ENCODE measurements around the gene KLF13.

KLF13 gene

DNA sequence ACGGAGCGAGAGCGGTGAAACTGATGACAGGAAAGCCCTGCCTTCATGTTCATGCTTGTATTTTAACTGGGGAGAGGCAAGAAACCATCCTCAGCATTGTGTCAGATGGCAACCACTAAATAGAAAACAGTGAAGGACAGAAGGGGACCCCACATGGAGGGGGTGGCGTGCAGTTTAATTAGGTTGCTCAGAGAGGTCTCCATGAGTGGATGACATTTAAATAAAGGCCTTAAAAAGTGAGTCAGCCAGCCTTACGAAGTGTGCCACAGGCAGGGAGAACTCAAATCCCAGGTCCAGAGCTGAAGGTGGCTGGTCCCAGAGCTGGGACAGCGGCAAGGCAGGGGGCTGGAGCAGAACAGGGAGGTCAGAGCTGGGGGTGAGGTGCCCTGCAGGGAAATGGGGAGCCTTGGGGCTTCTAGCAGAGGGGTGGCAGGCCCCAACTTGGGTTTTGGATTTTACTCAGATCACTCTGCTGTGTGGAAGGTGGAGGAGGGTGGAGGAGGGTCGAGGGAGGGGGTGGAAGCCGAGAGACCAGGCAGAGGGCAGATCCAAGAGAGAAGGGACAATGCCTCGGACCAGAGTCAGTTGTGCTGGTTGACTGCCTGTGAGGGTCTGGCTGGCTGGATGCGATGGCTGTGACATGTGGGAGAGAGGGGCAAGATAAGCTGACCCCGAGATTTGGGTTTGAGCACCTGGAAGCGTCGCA lies 73.7 kb downstream of the KLF13 start:
- no peaks in the 10 kb centered on the region for H3K27me3 ChIP-seq (ENCODE audit: control insufficient read depth, insufficient read depth, low read length)
- H3K4me1 ChIP-seq (ENCODE audit: control insufficient read depth, insufficient read depth, low read length): peaks cover 9% of the 10 kb centered on the region
- H3K9ac ChIP-seq (ENCODE audit: low read depth, low read length): no peak overlapping the region
- H3K36me3 ChIP-seq (ENCODE audit: control insufficient read depth, insufficient read depth, low read length): no peaks in the 10 kb centered on the region
- H3K4me3 ChIP-seq (ENCODE audit: low read depth, low read length): no peak overlapping the region
- peaks cover 2% of the 10 kb centered on the region for H3K9me3 ChIP-seq (ENCODE audit: control insufficient read depth, insufficient read depth, low read length)

- H3K9ac ChIP-seq (ENCODE audit: low read depth, low read length): no peak overlapping the region
- H3K27me3 ChIP-seq (ENCODE audit: control insufficient read depth, insufficient read depth, low read length): no peaks in the 10 kb centered on the region
- H3K36me3 ChIP-seq (ENCODE audit: control insufficient read depth, insufficient read depth, low read length): no peaks in the 10 kb centered on the region
- peaks cover 2% of the 10 kb centered on the region for H3K9me3 ChIP-seq (ENCODE audit: control insufficient read depth, insufficient read depth, low read length)
- peaks cover 9% of the 10 kb centered on the region for H3K4me1 ChIP-seq (ENCODE audit: control insufficient read depth, insufficient read depth, low read length)
- H3K4me3 ChIP-seq (ENCODE audit: low read depth, low read length): no peak overlapping the region
Observed at GRCh38 chr15:31401282-31401681, 74.6 kb downstream of the KLF13 start.

DNA sequence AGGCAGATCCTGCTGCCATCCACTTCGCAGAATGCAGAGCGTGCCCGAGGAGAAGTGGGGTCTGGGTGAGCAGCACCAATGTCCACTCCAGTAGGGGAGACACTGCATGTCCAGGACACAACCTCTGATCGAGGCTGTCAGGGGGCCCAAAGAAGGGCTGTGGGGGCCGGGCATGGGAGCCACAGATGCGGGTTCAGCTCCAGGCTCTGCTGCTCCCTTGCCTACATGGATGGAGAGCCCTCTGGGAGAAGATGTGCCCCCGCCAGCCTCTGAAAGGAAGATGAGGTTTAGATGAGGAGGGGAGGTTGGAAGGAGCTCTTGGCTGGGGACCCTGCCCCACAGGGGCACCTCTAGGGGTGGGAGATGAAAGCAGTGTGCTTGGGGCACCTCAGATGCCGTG lies 75.4 kb downstream of the KLF13 start:
- Histone ChIP-seq H3K9me3 (ENCODE audit: control insufficient read depth, insufficient read depth, low read length) (peaks cover 2% of the 10 kb centered on the region), H3K4me3 (ENCODE audit: low read depth, low read length) (no peak overlapping the region), H3K9ac (ENCODE audit: low read depth, low read length) (no peak overlapping the region), H3K4me1 (ENCODE audit: control insufficient read depth, insufficient read depth, low read length) (peaks cover 7% of the 10 kb centered on the region), H3K36me3 (ENCODE audit: control insufficient read depth, insufficient read depth, low read length) (no peaks in the 10 kb centered on the region), H3K27me3 (ENCODE audit: control insufficient read depth, insufficient read depth, low read length) (no peaks in the 10 kb centered on the region)

- H3K4me3 ChIP-seq (ENCODE audit: low read depth, low read length): no peak overlapping the region
- H3K36me3 ChIP-seq (ENCODE audit: control insufficient read depth, insufficient read depth, low read length): no peaks in the 10 kb centered on the region
- no peaks in the 10 kb centered on the region for H3K27me3 ChIP-seq (ENCODE audit: control insufficient read depth, insufficient read depth, low read length)
- peaks cover 2% of the 10 kb centered on the region for H3K9me3 ChIP-seq (ENCODE audit: control insufficient read depth, insufficient read depth, low read length)
- H3K9ac ChIP-seq (ENCODE audit: low read depth, low read length): no peak overlapping the region
- peaks cover 4% of the 10 kb centered on the region for H3K4me1 ChIP-seq (ENCODE audit: control insufficient read depth, insufficient read depth, low read length)
Observed at GRCh38 chr15:31402511-31403056, 75.9 kb downstream of the KLF13 start.

- H3K4me1 ChIP-seq (ENCODE audit: control insufficient read depth, insufficient read depth, low read length): peaks cover 2% of the 10 kb centered on the region
- no peaks in the 10 kb centered on the region for H3K36me3 ChIP-seq (ENCODE audit: control insufficient read depth, insufficient read depth, low read length)
- no peak overlapping the region for H3K9ac ChIP-seq (ENCODE audit: low read depth, low read length)
- no peaks in the 10 kb centered on the region for H3K27me3 ChIP-seq (ENCODE audit: control insufficient read depth, insufficient read depth, low read length)
- H3K9me3 ChIP-seq (ENCODE audit: control insufficient read depth, insufficient read depth, low read length): peaks cover 2% of the 10 kb centered on the region
- no peak overlapping the region for H3K4me3 ChIP-seq (ENCODE audit: low read depth, low read length)
Observed at GRCh38 chr15:31403096-31403495, 76.5 kb downstream of the KLF13 start.

- H3K4me1 ChIP-seq (ENCODE audit: control insufficient read depth, insufficient read depth, low read length): no peaks in the 10 kb centered on the region
- peaks cover 2% of the 10 kb centered on the region for H3K9me3 ChIP-seq (ENCODE audit: control insufficient read depth, insufficient read depth, low read length)
- H3K4me3 ChIP-seq (ENCODE audit: low read depth, low read length): no peak overlapping the region
- no peaks in the 10 kb centered on the region for H3K36me3 ChIP-seq (ENCODE audit: control insufficient read depth, insufficient read depth, low read length)
- no peak overlapping the region for H3K9ac ChIP-seq (ENCODE audit: low read depth, low read length)
- no peaks in the 10 kb centered on the region for H3K27me3 ChIP-seq (ENCODE audit: control insufficient read depth, insufficient read depth, low read length)
Observed at GRCh38 chr15:31403606-31404005, 77.0 kb downstream of the KLF13 start.

DNA sequence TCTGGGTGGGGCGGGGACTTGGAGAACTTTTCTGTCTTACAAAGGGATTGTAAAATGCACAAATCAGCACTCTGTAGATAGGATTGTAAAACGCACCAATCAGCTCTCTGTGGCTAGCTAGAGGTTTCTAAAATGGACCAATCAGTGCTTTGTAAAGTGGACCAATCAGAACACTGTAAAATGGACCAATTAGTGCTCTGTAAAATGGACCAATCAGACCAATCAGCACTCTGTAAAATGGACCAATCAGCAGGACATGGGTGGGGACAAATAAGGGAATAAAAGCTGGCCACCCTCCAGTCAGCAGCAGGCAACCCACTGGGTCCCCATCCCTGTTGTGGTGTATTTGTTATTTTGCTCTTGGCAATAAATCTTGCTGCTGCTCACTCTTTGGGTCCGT lies 77.7 kb downstream of the KLF13 start:
- Histone ChIP-seq H3K4me3 (ENCODE audit: low read depth, low read length) (no peak overlapping the region), H3K9me3 (ENCODE audit: control insufficient read depth, insufficient read depth, low read length) (peaks cover 2% of the 10 kb centered on the region), H3K4me1 (ENCODE audit: control insufficient read depth, insufficient read depth, low read length) (no peaks in the 10 kb centered on the region), H3K9ac (ENCODE audit: low read depth, low read length) (no peak overlapping the region), H3K27me3 (ENCODE audit: control insufficient read depth, insufficient read depth, low read length) (no peaks in the 10 kb centered on the region), H3K36me3 (ENCODE audit: control insufficient read depth, insufficient read depth, low read length) (no peaks in the 10 kb centered on the region)

DNA sequence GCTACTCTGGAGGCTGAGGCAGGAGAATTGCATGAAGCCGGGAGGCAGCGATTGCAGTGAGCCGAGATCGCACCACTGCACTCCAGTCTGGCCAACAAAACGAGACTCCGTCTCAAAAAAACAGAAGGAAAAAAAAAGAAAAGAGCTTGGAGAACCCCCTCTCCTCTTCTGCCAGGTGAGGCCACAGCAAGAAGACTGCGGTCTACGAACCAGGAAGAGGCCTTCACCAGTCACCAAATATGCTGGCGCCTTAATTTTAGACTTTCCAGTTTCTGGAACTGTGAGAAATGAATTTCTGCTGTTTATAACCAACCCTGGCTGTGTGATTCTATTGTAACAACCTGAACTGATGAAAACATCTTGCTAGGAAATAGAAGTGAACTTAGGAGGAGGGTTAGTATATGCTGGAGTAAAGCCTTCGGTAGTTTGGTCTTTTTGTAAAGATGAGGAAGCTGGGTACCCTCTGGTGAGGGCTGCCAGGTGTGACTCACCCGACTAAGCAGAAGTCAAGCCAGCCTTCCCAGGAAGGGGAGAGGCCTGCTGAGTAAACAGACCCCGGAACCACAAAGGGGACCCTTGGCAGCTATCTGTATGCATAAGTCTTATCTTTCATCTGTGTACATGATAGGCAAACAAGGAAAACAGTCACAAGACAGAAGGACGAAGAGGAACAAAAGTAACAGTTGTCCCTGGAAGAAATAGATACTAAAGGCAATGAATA lies 78.7 kb downstream of the KLF13 start:
- no peak overlapping the region for H3K4me3 ChIP-seq (ENCODE audit: low read depth, low read length)
- no peaks in the 10 kb centered on the region for H3K27me3 ChIP-seq (ENCODE audit: control insufficient read depth, insufficient read depth, low read length)
- H3K9ac ChIP-seq (ENCODE audit: low read depth, low read length): no peak overlapping the region

GRCh38 chr15:31407376-31407775 lies 80.7 kb downstream of the KLF13 start:
- no peaks in the 10 kb centered on the region for H3K27me3 ChIP-seq (ENCODE audit: control insufficient read depth, insufficient read depth, low read length)
- no peak overlapping the region for H3K9ac ChIP-seq (ENCODE audit: low read depth, low read length)
- H3K36me3 ChIP-seq (ENCODE audit: control insufficient read depth, insufficient read depth, low read length): no peaks in the 10 kb centered on the region
- no peak overlapping the region for H3K4me3 ChIP-seq (ENCODE audit: low read depth, low read length)
- peaks cover 2% of the 10 kb centered on the region for H3K9me3 ChIP-seq (ENCODE audit: control insufficient read depth, insufficient read depth, low read length)
- no peaks in the 10 kb centered on the region for H3K4me1 ChIP-seq (ENCODE audit: control insufficient read depth, insufficient read depth, low read length)

More for the DNA sequence above, 78.7 kb downstream of the KLF13 start:
- Histone ChIP-seq H3K36me3 (ENCODE audit: control insufficient read depth, insufficient read depth, low read length) (no peaks in the 10 kb centered on the region), H3K9me3 (ENCODE audit: control insufficient read depth, insufficient read depth, low read length) (peaks cover 2% of the 10 kb centered on the region), H3K4me1 (ENCODE audit: control insufficient read depth, insufficient read depth, low read length) (no peaks in the 10 kb centered on the region)

- no peak overlapping the region for H3K4me3 ChIP-seq (ENCODE audit: low read depth, low read length)
- no peaks in the 10 kb centered on the region for H3K36me3 ChIP-seq (ENCODE audit: control insufficient read depth, insufficient read depth, low read length)
- no peaks in the 10 kb centered on the region for H3K27me3 ChIP-seq (ENCODE audit: control insufficient read depth, insufficient read depth, low read length)
- H3K9ac ChIP-seq (ENCODE audit: low read depth, low read length): no peak overlapping the region
- no peaks in the 10 kb centered on the region for H3K4me1 ChIP-seq (ENCODE audit: control insufficient read depth, insufficient read depth, low read length)
- peaks cover 2% of the 10 kb centered on the region for H3K9me3 ChIP-seq (ENCODE audit: control insufficient read depth, insufficient read depth, low read length)
Observed at GRCh38 chr15:31407851-31408250, 81.2 kb downstream of the KLF13 start.

DNA sequence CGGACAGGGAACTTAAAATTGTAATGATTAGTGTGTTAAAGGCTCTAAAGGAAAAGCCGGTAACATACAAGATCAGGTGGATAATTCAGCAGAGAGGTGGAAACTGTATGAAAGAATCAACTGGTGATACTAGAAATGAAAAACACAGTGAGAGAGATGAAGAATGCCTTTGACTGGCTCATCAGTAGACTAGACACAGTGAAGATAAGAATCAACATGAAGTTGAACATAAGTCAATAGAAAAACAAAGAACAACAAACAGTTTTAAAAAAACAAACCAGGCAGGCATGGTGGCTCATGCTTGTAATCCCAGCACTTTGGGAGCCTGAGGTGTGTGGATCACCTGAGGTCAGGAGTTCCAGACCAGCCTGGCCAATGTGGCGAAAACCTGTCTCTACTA lies 82.1 kb downstream of the KLF13 start:
- Histone ChIP-seq H3K36me3 (ENCODE audit: control insufficient read depth, insufficient read depth, low read length) (no peaks in the 10 kb centered on the region), H3K4me1 (ENCODE audit: control insufficient read depth, insufficient read depth, low read length) (no peaks in the 10 kb centered on the region), H3K4me3 (ENCODE audit: low read depth, low read length) (no peak overlapping the region), H3K27me3 (ENCODE audit: control insufficient read depth, insufficient read depth, low read length) (no peaks in the 10 kb centered on the region), H3K9me3 (ENCODE audit: control insufficient read depth, insufficient read depth, low read length) (peaks cover 2% of the 10 kb centered on the region), H3K9ac (ENCODE audit: low read depth, low read length) (no peak overlapping the region)

GRCh38 chr15:31409171-31409570 lies 82.5 kb downstream of the KLF13 start:
- Histone ChIP-seq H3K4me3 (ENCODE audit: low read depth, low read length) (no peak overlapping the region), H3K36me3 (ENCODE audit: control insufficient read depth, insufficient read depth, low read length) (no peaks in the 10 kb centered on the region), H3K27me3 (ENCODE audit: control insufficient read depth, insufficient read depth, low read length) (no peaks in the 10 kb centered on the region), H3K9ac (ENCODE audit: low read depth, low read length) (no peak overlapping the region), H3K9me3 (ENCODE audit: control insufficient read depth, insufficient read depth, low read length) (peaks cover 2% of the 10 kb centered on the region), H3K4me1 (ENCODE audit: control insufficient read depth, insufficient read depth, low read length) (no peaks in the 10 kb centered on the region)
